HepG2 (cell line): Measurements from ENCODE around the gene GLTPD2. TPM values are rescaled to one million over a fixed set of nuclear protein-coding genes. Genes with fewer than 3 reads are reported as not detected.

Source experiments
- ATAC-seq: fragments of 200-7000 bp; cut with Tn5 transposase; 3 replicates; pipeline ENCODE4 v1.9.1; 2020; ENCODE audit warnings: mild to moderate bottlenecking, moderate library complexity
- BruUV-seq: library from RNA; stranded (reverse); fragments of 400-500 nt; replicated peaks from 2 replicates; lab custom pipeline; 2021; lab: Mats Ljungman, UMichigan
- CTCF ChIA-PET: fragments of 300-600 bp; formaldehyde crosslinking; extraction: SDS; loops from one replicate; lab custom pipeline; 2021; ENCODE audit warnings: low total read pairs, inconsistent platforms, low intra/inter-chr PET ratio; lab: Yijun Ruan, JAX
- POLR2A ChIA-PET: fragments of 350-600 bp; sonication (Branson Sonifier 250); formaldehyde crosslinking; loops from one replicate; lab custom pipeline; 2020; ENCODE audit warnings: antibody characterized with exemption, inconsistent platforms; lab: Yijun Ruan, JAX
- DNase-seq: peaks from one replicate; pipeline ENCODE4 v3.0.0-alpha.2; 2015; ENCODE audit warnings: low spot score
- FAIRE-seq: peaks from 3 replicates; lab custom pipeline; 2011; peaks lifted over from hg19 to GRCh38; lab: Jason Lieb, UNC
- H2AFZ ChIP-seq: one replicate; pipeline ENCODE4 v1.6.1; 2011; ENCODE audit warnings: low read length, inconsistent platforms
- H3K27ac ChIP-seq: fragments of 300-600 bp; 3 replicates; pipeline ENCODE4 v1.8.0; 2011; ENCODE audit warnings: mixed run types, mild to moderate bottlenecking, mixed read lengths, low read length, inconsistent platforms; ENCODE audit not compliant: insufficient read depth; ENCODE audit errors: extremely low read length
- H3K27me3 ChIP-seq, 2 experiments: fragments of 200-600 bp in 1 of 2; 2 replicates in 1 of 2; 3 replicates in 1 of 2; pipeline versions ENCODE4 v1.6.0 to v1.8.0; 2011; ENCODE audit warnings: low read length in 2 of 2, mild to moderate bottlenecking in 2 of 2, moderate library complexity in 2 of 2, inconsistent platforms in 1 of 2; ENCODE audit not compliant: insufficient read depth in 2 of 2, control insufficient read depth in 1 of 2
- H3K36me3 ChIP-seq, 2 experiments: fragments of 200-600 bp in 1 of 2; replicated peaks in 1 of 2; 2 replicates in 1 of 2; 3 replicates in 1 of 2; pipeline versions ENCODE4 v1.5.1 to v1.8.0; 2011; ENCODE audit warnings: low read length in 2 of 2, inconsistent platforms in 1 of 2; ENCODE audit not compliant: insufficient read depth in 2 of 2, control insufficient read depth in 1 of 2
- H3K4me1 ChIP-seq: 2 replicates; pipeline ENCODE4 v1.5.1; 2012; ENCODE audit warnings: low read length, inconsistent platforms; ENCODE audit not compliant: insufficient read depth
- H3K4me2 ChIP-seq: 2 replicates; pipeline ENCODE4 v1.6.0; 2011; ENCODE audit warnings: low read depth, low read length, inconsistent platforms
- H3K4me3 ChIP-seq, 3 experiments: fragments of 200-600 bp in 1 of 3; sonication (generic), shearing (Covaris generic) in 1 of 3; replicated peaks in 1 of 3; 2 replicates each; pipeline ENCODE4 v1.5.1; 2011 to 2016; ENCODE audit warnings: low read length in 3 of 3, inconsistent platforms in 2 of 3, low read depth in 2 of 3, mild to moderate bottlenecking in 2 of 3, control low read depth in 1 of 3, mixed read lengths in 1 of 3; ENCODE audit not compliant: insufficient read depth in 1 of 3
- H3K79me2 ChIP-seq: one replicate; pipeline ENCODE4 v1.6.1; 2011; ENCODE audit warnings: low read length, inconsistent platforms; ENCODE audit not compliant: insufficient read depth
- H3K9ac ChIP-seq: 2 replicates; pipeline ENCODE4 v1.6.0; 2011; ENCODE audit warnings: mild to moderate bottlenecking, low read depth, low read length, inconsistent platforms; ENCODE audit not compliant: insufficient read depth
- H3K9me3 ChIP-seq: 2 replicates; pipeline ENCODE4 v1.5.1; 2012; ENCODE audit warnings: mild to moderate bottlenecking, low read length
- H4K20me1 ChIP-seq: 2 replicates; pipeline ENCODE4 v1.6.0; 2011; ENCODE audit warnings: inconsistent platforms, mild to moderate bottlenecking, low read length, moderate library complexity; ENCODE audit not compliant: insufficient read depth
- CEBPB ChIP-seq: IDR thresholded peaks from 2 replicates; pipeline ENCODE4 v1.6.1; 2011; ENCODE audit warnings: low read depth, low read length, improper control_type of control experiment, borderline replicate concordance
- SIX1 ChIP-seq: sonication (generic); formaldehyde crosslinking; IDR thresholded peaks from 2 replicates; pipeline ENCODE4 v1.4.0; 2020; ENCODE audit warnings: missing genetic modification reagents, borderline replicate concordance
- ZFP62 ChIP-seq: sonication (generic); formaldehyde crosslinking; IDR thresholded peaks from 2 replicates; pipeline ENCODE4 v1.4.0; 2020; ENCODE audit warnings: missing genetic modification reagents
- ZNF260 ChIP-seq: sonication (generic); formaldehyde crosslinking; IDR thresholded peaks from 2 replicates; pipeline ENCODE4 v1.4.0; 2020; ENCODE audit warnings: missing genetic modification reagents, low read depth, mild to moderate bottlenecking, borderline replicate concordance
- ZNF317 ChIP-seq: sonication (generic); formaldehyde crosslinking; IDR thresholded peaks from 2 replicates; pipeline ENCODE4 v1.5.0; 2020; ENCODE audit warnings: mild to moderate bottlenecking, missing genetic modification reagents
- ZNF33B ChIP-seq: sonication (generic); formaldehyde crosslinking; IDR thresholded peaks from 2 replicates; pipeline ENCODE4 v1.5.1; 2020; ENCODE audit warnings: mild to moderate bottlenecking, missing genetic modification reagents
- ZNF558 ChIP-seq: sonication (generic); formaldehyde crosslinking; IDR thresholded peaks from 2 replicates; pipeline ENCODE4 v1.9.0; 2022; ENCODE audit warnings: mild to moderate bottlenecking, missing genetic modification reagents, borderline replicate concordance
- ZNF839 ChIP-seq: sonication (generic); formaldehyde crosslinking; IDR thresholded peaks from 2 replicates; pipeline ENCODE4 v1.4.0; 2020; ENCODE audit warnings: missing genetic modification reagents, mild to moderate bottlenecking, borderline replicate concordance
- WGBS: methylation state at CpG from one replicate; pipeline ENCODE4 v1.1.6; 2017; ENCODE audit warnings: low lambda C conversion rate; 5-methylcytosine and 5-hydroxymethylcytosine counted together
- in situ Hi-C: cut with HindIII; loops from 2 replicates; pipeline ENCODE4 v1.10.0; 2017; ENCODE audit warnings: low pct_unique_long_range_greater_than_20kb; ENCODE audit not compliant: extremely low pct_ligation_motif_present
- intact Hi-C: fragments of 100-400 bp; cut with micrococcal nuclease; formaldehyde crosslinking; loops from one replicate; pipeline ENCODE4 v1.10.0; 2022; ENCODE audit not compliant: unreplicated experiment
- polyA plus RNA-seq, 8 experiments: library from polyadenylated mRNA; depleted of rRNA in 3 of 8; stranded (reverse) in 7 of 8; unstranded in 1 of 8; fragments of >200 nt; fragmentation: Illumina TruSeq in 4 of 8; extraction: Trizol in 4 of 8; gene quantifications; 2 replicates each; pipeline versions ENCODE4 v1.2.1 to v1.2.3, GENCODE V29; 2011 to 2016; ENCODE audit warnings: low read depth in 4 of 8, missing spikeins in 1 of 8, mixed read lengths in 1 of 8; ENCODE audit not compliant: insufficient read depth in 1 of 8
- total RNA-seq, 5 experiments: library from RNA; depleted of rRNA; stranded (reverse); fragments of >200 nt; fragmentation: Illumina TruSeq; extraction: Trizol; gene quantifications; 2 replicates each; pipeline ENCODE4 v1.2.3, GENCODE V29; 2016; ENCODE audit warnings: low read depth in 1 of 5
- TF ChIP-seq, protein P1 (sequence below): sonication (generic); formaldehyde crosslinking; IDR thresholded peaks from 2 replicates; pipeline ENCODE4 v1.4.0; 2020; ENCODE audit warnings: missing genetic modification reagents
- TF ChIP-seq, protein P2 (sequence below): sonication (generic); formaldehyde crosslinking; IDR thresholded peaks from 2 replicates; pipeline ENCODE4 v1.4.0; 2020; ENCODE audit warnings: mild to moderate bottlenecking, low read depth, missing genetic modification reagents

GLTPD2 gene
- total and polyA plus RNA-seq, 2 of the 13 experiments (the other 11 are each of a cell fraction or from before 2014, with no cell fraction given), result 7.5 to 12.9 TPM

DNA sequence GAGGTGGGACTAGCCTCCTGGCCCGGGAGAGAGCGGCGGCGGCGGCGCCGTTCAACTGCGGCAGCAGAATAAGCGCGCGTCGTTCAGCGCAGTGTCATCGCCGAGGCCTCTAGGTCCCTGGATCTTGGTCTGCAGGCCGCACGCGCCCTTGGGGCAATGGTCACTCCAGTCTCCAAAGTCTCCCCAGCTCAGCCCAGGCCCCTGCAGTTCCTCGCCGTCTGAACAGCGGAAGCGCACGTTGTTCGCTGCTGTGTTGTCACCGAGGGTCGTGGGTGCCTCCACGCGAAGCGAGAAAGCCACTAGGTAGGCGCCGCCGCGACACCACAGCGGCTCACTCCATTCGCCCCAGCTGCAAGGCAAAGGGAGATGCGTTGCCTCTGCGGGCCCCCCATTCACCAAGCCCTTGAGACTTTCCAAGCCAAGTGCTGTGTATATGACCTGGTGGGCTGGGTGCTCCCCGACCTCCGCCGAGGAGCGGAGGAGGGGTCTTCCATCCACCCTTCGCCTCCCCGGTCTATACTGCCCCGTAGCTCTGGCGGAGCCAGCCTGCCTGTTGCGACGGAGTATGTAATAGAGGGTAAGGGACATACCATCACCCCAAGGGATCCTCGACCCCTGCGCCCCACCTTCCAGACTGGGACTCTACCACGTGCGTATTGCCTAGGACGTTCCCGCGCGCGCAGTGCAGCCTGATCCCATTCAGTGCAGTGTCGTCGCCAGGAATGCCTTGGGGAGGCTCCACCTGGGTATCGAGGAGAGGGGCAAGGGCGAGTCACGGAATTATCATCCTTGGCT is 3.3 kb upstream of the GLTPD2 start (continued):
- TF ChIP-seq CEBPB (no peak), ZNF558 (CRISPR knock-in tag) (no peak), SIX1 (CRISPR knock-in tag) (no peak)
- TF ChIP-seq, protein P1, sequence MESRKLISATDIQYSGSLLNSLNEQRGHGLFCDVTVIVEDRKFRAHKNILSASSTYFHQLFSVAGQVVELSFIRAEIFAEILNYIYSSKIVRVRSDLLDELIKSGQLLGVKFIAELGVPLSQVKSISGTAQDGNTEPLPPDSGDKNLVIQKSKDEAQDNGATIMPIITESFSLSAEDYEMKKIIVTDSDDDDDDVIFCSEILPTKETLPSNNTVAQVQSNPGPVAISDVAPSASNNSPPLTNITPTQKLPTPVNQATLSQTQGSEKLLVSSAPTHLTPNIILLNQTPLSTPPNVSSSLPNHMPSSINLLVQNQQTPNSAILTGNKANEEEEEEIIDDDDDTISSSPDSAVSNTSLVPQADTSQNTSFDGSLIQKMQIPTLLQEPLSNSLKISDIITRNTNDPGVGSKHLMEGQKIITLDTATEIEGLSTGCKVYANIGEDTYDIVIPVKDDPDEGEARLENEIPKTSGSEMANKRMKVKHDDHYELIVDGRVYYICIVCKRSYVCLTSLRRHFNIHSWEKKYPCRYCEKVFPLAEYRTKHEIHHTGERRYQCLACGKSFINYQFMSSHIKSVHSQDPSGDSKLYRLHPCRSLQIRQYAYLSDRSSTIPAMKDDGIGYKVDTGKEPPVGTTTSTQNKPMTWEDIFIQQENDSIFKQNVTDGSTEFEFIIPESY (CRISPR knock-in tag), result 0 out of 2 replicates have a peak, but pooled peaks have one; percentile 20

DNA sequence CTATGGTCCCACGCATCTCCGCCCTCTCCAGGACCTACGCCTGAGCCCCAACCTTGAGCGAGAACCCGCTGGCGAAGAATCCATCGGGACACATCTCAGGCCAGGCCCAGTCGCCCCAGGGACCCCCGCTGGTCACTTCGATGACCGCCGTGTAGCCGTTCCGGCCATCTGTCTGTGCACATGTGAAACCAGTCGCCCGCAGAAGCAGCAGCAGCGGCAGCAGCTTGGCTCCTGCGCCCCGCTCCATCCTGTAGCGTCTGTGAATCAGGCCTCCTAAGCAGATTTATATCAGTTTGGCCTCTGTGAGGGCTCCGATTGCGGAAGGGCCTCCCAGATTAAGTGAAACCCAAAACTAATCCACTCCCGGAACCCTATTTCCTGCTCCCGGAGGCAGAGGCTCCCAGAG is 2.7 kb upstream of the GLTPD2 start, which contains the start of gene VMO1:
Gene VMO1 (minus strand): TSS at position 259 of the 406 bp plus-strand sequence. CDS start 12 bp downstream, at position 247.
- BruUV-seq, result no TSS peak
- TF ChIP-seq ZFP62 (no peak), ZNF260 (CRISPR knock-in tag) (no peak), ZNF839 (CRISPR knock-in tag) (no peak), ZNF317 (CRISPR knock-in tag) (no peak), ZNF33B (no peak)
- TF ChIP-seq, protein P2, sequence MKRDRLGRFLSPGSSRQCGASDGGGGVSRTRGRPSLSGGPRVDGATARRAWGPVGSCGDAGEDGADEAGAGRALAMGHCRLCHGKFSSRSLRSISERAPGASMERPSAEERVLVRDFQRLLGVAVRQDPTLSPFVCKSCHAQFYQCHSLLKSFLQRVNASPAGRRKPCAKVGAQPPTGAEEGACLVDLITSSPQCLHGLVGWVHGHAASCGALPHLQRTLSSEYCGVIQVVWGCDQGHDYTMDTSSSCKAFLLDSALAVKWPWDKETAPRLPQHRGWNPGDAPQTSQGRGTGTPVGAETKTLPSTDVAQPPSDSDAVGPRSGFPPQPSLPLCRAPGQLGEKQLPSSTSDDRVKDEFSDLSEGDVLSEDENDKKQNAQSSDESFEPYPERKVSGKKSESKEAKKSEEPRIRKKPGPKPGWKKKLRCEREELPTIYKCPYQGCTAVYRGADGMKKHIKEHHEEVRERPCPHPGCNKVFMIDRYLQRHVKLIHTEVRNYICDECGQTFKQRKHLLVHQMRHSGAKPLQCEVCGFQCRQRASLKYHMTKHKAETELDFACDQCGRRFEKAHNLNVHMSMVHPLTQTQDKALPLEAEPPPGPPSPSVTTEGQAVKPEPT (CRISPR knock-in tag), result no peak
- Histone ChIP-seq H3K79me2 (peaks cover 15% of the 10 kb centered on the region), H3K9me3 (no peaks in the 10 kb centered on the region), H3K4me2 (no peak within 1 kb of the TSS), H3K36me3 (peaks cover 5 to 8% of the 10 kb centered on the region in 2 experiments; a peak in 4 of 5 replicates), H3K9ac (peak within 1 kb of the TSS; percentile 51; the same call in 1 of the 2 replicates), H4K20me1 (no peaks in the 10 kb centered on the region), H3K4me3 (no peak within 1 kb of the TSS), H3K4me1 (peaks cover 28% of the 10 kb centered on the region), H2AFZ (no peak within 1 kb of the TSS), H3K27ac (peak within 1 kb of the TSS; percentile 96), H3K27me3 (no peaks in the 10 kb centered on the region; a peak in 1 of 5 replicates)
- ChIA-PET CTCF (no interaction called here), POLR2A (interaction anchor here (1.2 to 6.4 kb wide), 4 partner anchors 10 to 76 kb away, joined by 3 to 317 read pairs (median 64); partner anchors contain the start of genes ARRB2, PSMB6 and TM4SF5)
- FAIRE-seq (no peak), DNase-seq (no peak), ATAC-seq (no peak)
- 97% methylated on average over 24 of the region's 24 CpGs for WGBS
- in situ Hi-C loops, result loop anchor here (10.0 kb wide), 1 partner anchor 51 kb away; the partner anchor contains the start of genes CXCL16, MED11 and ZMYND15
- intact Hi-C loops, result no loop called here
